Thoracic aorta (tissue), 2 donors: ENCODE results near the gene CEP20. TPM values are rescaled to one million over a fixed set of nuclear protein-coding genes. Genes with fewer than 3 reads are reported as not detected.

Experiments
- ATAC-seq: fragments of 150-250 bp; one replicate; pipeline ENCODE4 v1.8.0; 2017; ENCODE audit warnings: low read depth; ENCODE audit not compliant: insufficient number of reproducible peaks, low FRiP score
- DNase-seq: peaks from one replicate; pipeline ENCODE4 v3.0.0-alpha.2; 2020; ENCODE audit warnings: low spot score
- H3K27ac ChIP-seq, 2 donors: fragments of 200-600 bp; sonication (generic); 1 replicate in 1 of 2; 2 replicates in 1 of 2; pipeline ENCODE4 v1.5.1; 2016; ENCODE audit warnings: mild to moderate bottlenecking in 2 of 2, moderate library complexity in 2 of 2
- H3K27me3 ChIP-seq: fragments of 200-600 bp; sonication (generic); replicated peaks from 2 replicates; pipeline ENCODE4 v1.6.0; 2016; ENCODE audit warnings: mild to moderate bottlenecking; ENCODE audit not compliant: insufficient read depth
- H3K36me3 ChIP-seq: fragments of 200-600 bp; sonication (generic); one replicate; pipeline ENCODE4 v1.5.1; 2016
- H3K4me1 ChIP-seq, 2 donors: fragments of 200-600 bp; sonication (generic); 1 replicate in 1 of 2; 2 replicates in 1 of 2; pipeline versions ENCODE4 v1.5.1 to v1.6.0; 2016; ENCODE audit warnings: low read depth in 2 of 2, mild to moderate bottlenecking in 1 of 2; ENCODE audit not compliant: control insufficient read depth in 1 of 2
- H3K4me3 ChIP-seq: fragments of 200-600 bp; sonication (generic); 2 replicates; pipeline ENCODE4 v1.5.1; 2016; ENCODE audit warnings: mild to moderate bottlenecking
- H3K9me3 ChIP-seq: fragments of 200-600 bp; sonication (generic); 2 replicates; pipeline ENCODE4 v1.5.1; 2016
- total RNA-seq, 2 donors: library from RNA; depleted of rRNA; stranded (reverse); fragments of >200 nt; gene quantifications; one replicate each; pipeline versions ENCODE4 v1.1.0 to v1.2.3, GENCODE V29; 2016
- TF ChIP-seq, protein P1 (sequence below): fragments of 200-600 bp; sonication (generic); IDR thresholded peaks from one replicate; pipeline ENCODE4 v1.5.1; 2019; ENCODE audit warnings: antibody characterized with exemption

The CEP20 gene
- total RNA-seq, 2 donors from 2014 or later = 14.9 to 29.1 TPM

DNA sequence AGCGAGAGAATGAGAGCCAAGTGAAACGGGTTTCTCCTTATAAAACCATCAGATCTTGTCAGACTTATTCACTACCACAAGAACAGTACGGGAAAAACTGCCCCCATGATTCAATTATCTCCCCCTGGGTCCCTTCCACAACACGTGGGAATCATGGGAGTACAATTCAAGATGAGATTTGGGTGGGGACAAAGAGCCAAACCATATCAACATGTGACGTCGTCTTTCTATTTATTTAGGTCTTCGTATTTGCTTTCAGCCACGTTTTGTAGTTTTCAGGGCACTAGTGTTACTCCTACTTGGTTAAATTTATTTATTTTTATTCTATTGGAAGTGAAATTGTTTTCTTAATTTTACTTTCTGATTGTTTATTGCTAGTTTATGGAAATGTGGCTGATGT lies 27.9 kb upstream of the CEP20 start:
- TF ChIP-seq, protein P1, sequence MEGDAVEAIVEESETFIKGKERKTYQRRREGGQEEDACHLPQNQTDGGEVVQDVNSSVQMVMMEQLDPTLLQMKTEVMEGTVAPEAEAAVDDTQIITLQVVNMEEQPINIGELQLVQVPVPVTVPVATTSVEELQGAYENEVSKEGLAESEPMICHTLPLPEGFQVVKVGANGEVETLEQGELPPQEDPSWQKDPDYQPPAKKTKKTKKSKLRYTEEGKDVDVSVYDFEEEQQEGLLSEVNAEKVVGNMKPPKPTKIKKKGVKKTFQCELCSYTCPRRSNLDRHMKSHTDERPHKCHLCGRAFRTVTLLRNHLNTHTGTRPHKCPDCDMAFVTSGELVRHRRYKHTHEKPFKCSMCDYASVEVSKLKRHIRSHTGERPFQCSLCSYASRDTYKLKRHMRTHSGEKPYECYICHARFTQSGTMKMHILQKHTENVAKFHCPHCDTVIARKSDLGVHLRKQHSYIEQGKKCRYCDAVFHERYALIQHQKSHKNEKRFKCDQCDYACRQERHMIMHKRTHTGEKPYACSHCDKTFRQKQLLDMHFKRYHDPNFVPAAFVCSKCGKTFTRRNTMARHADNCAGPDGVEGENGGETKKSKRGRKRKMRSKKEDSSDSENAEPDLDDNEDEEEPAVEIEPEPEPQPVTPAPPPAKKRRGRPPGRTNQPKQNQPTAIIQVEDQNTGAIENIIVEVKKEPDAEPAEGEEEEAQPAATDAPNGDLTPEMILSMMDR = no peak
- no peaks in the 10 kb centered on the region for H3K4me1 ChIP-seq
- H3K4me3 ChIP-seq = no peak overlapping the region
- no peak overlapping the region for H3K27ac ChIP-seq
- no peaks in the 10 kb centered on the region for H3K27me3 ChIP-seq
- H3K9me3 ChIP-seq = no peaks in the 10 kb centered on the region
- DNase-seq (no peak), ATAC-seq (no peak)
- no peaks in the 10 kb centered on the region for H3K36me3 ChIP-seq

DNA sequence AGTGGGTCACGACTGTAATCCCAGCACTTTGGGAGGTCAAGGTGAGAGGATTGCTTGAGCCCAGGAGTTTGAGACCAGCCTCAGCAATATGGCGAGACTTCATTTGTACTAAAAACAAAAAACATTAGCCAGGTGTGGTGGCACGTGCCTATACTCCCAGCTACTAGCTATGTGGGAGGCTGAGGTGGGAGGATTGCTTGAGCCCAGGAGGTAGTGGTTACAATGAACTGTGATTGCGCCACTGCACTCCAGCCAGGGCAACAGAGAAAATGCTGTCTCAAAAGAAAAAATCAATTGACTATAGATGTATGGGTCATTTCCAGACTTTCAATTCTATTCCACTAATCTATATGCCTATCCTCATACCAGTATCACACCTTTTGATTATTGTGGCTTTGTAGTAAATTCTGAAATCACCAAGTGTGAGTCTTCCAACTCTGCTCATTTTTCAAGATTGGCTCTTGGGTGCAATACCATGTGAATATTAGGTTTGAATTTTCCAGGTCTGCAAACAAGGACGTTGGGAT lies 27.2 kb upstream of the CEP20 start:
- ATAC-seq (no peak), DNase-seq (no peak)

DNA sequence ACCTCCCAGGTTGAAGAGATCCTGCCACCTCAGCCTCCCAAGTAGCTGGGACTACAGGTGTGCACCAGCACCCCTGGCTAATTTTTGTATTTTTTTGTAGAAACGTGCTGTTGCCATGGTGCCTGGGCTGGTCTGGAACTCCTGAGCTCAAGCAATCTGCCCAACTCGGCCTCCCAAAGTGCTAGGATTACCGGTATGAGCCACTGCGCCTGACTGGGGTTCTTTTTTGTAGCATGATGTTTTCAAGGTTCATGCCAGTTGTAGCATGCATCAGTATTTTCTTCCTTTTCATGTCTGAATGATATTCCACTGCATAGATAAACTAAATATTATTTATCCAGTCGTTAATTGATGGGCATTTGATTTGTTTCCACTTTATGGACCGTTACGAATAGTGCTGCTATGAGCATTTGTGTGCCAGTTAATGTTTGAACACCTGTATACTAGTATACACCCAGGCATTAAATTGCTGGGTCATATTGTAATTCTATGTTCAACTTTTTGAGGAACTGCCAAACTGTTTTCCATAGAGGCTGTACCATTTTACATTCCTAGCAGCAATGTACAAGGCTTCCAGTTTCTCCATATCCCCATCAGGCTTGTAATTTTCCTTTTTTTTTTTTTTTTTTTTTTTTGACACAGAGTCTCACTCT lies 24.8 kb upstream of the CEP20 start:
- Histone ChIP-seq H3K4me3 (no peak overlapping the region), H3K27ac (no peak overlapping the region), H3K9me3 (no peaks in the 10 kb centered on the region), H3K36me3 (no peaks in the 10 kb centered on the region), H3K4me1 (no peaks in the 10 kb centered on the region), H3K27me3 (no peaks in the 10 kb centered on the region)
- no peak for ATAC-seq
- DNase-seq = no peak
- TF ChIP-seq, protein P1 = no peak

More for the DNA sequence above, 27.2 kb upstream of the CEP20 start:
- no peaks in the 10 kb centered on the region for H3K27me3 ChIP-seq
- H3K36me3 ChIP-seq = no peaks in the 10 kb centered on the region
- H3K4me3 ChIP-seq = no peak overlapping the region
- H3K9me3 ChIP-seq = no peaks in the 10 kb centered on the region
- H3K27ac ChIP-seq = no peak overlapping the region
- H3K4me1 ChIP-seq = no peaks in the 10 kb centered on the region
- TF ChIP-seq, protein P1 = no peak

DNA sequence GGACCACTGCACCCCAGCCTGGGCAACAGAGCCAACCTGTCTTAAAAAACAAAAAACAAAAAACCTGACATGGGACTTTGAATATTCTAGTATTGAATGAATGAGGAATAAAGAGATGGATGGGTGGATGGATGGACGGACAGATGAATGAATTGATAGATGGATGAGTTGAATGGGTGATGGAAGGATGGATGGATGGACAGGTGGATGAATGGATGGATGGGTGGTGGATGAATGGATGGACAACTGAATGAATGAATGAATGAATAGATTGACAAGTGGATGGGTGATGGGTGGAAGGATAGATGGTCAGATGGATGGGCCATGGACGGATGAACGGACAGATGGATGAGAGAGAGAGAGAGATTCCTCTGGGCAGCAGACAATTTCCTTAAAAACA lies 22.8 kb upstream of the CEP20 start:
- no peak overlapping the region for H3K27ac ChIP-seq
- DNase-seq = no peak
- TF ChIP-seq, protein P1 = no peak
- H3K36me3 ChIP-seq = no peaks in the 10 kb centered on the region
- no peaks in the 10 kb centered on the region for H3K9me3 ChIP-seq
- H3K4me3 ChIP-seq = no peak overlapping the region
- ATAC-seq = no peak
- H3K4me1 ChIP-seq = no peaks in the 10 kb centered on the region
- H3K27me3 ChIP-seq = no peaks in the 10 kb centered on the region

DNA sequence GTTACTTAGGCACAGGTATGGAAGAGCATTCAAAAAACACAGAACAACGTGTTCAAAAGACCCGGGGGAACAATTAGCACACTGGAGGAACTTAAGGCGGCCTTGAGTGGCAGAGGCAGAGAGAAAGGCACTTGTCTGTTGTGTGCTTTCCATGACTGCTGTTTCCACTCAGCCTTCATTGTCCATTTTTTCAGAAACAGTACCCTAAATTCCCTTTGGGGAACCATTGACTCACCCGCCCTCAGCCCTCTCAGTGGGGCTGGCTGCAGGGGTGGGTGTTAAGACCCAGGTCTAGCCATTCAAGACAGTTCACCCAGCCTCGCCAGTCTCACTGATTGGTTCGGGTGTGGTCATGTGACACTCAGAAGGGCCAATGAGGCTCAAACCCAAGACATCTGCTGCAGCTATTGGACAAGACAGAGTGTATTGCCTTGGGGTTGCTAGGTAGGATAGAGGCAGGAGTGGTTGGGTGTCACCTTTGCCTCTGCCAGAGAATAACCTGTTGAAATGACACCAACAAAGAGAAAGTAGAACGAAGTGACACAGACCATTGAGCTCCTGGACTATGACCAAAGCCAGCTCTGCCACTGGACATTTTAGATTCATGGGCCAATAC lies 19.6 kb upstream of the CEP20 start:
- no peaks in the 10 kb centered on the region for H3K9me3 ChIP-seq
- H3K27me3 ChIP-seq = no peaks in the 10 kb centered on the region
- DNase-seq (no peak), ATAC-seq (no peak)
- H3K36me3 ChIP-seq = no peaks in the 10 kb centered on the region
- TF ChIP-seq, protein P1 = no peak
- H3K4me3 ChIP-seq = no peak overlapping the region
- H3K4me1 ChIP-seq = no peaks in the 10 kb centered on the region
- H3K27ac ChIP-seq = no peak overlapping the region
